Caco-2 (cell line): Measurements from ENCODE around the gene LYZ. TPM values are rescaled to one million over a fixed set of nuclear protein-coding genes. Genes with fewer than 3 reads are reported as not detected.
"Not testable (repeated sequence)": the region's sequence is repeated elsewhere in the genome, so short reads cannot be mapped to it uniquely, and the experiment has no call there.

Source experiments
- BruUV-seq: library from RNA; stranded (reverse); fragments of 400-500 nt; replicated peaks from 2 replicates; lab custom pipeline; 2021; lab: Mats Ljungman, UMichigan
- CTCF ChIA-PET: fragments of 300-600 bp; sonication (Branson Sonifier 250); formaldehyde crosslinking; loops from one replicate; lab custom pipeline; 2022; ENCODE audit warnings: antibody characterized with exemption; lab: Charles Lee
- POLR2A ChIA-PET: fragments of 300-600 bp; sonication (Branson Sonifier 250); formaldehyde crosslinking; loops from one replicate; lab custom pipeline; 2022; ENCODE audit warnings: antibody characterized with exemption; lab: Charles Lee
- DNase-seq, 2 experiments: peaks; one replicate each; pipeline versions ENCODE4 v3.0.0 to v3.0.0-alpha.2; 2020 to 2022
- H3K27me3 ChIP-seq: replicated peaks from 2 replicates; pipeline ENCODE4 v1.6.0; 2011; ENCODE audit warnings: low read length; ENCODE audit not compliant: control insufficient read depth, insufficient read depth
- H3K36me3 ChIP-seq: 2 replicates; pipeline ENCODE4 v1.5.1; 2011; ENCODE audit warnings: low read length; ENCODE audit not compliant: control insufficient read depth, insufficient read depth
- H3K4me1 ChIP-seq: fragments of 250-450 bp; sonication (Bioruptor Pico); 2 replicates; pipeline ENCODE4 v1.5.1; 2020; ENCODE audit warnings: mild to moderate bottlenecking
- H3K4me3 ChIP-seq: 2 replicates; pipeline ENCODE4 v1.5.1; 2011; ENCODE audit warnings: low read depth, mild to moderate bottlenecking, control low read depth, low read length
- H3K9me3 ChIP-seq: fragments of 250-450 bp; sonication (Bioruptor Pico); 2 replicates; pipeline ENCODE4 v1.5.1; 2020; ENCODE audit warnings: mild to moderate bottlenecking, moderate library complexity
- H3K27ac Mint-ChIP-seq: one replicate; pipeline ENCODE4 v1.8.0; 2022; ENCODE audit warnings: mixed read lengths; ENCODE audit not compliant: unreplicated experiment
- H3K27me3 Mint-ChIP-seq: one replicate; pipeline ENCODE4 v1.8.0; 2022; ENCODE audit warnings: mixed read lengths; ENCODE audit not compliant: insufficient read depth, unreplicated experiment
- H3K36me3 Mint-ChIP-seq: one replicate; pipeline ENCODE4 v1.8.0; 2022; ENCODE audit warnings: mild to moderate bottlenecking, mixed read lengths; ENCODE audit not compliant: insufficient read depth, unreplicated experiment
- H3K4me1 Mint-ChIP-seq: one replicate; pipeline ENCODE4 v1.8.0; 2022; ENCODE audit warnings: low read depth, mixed read lengths; ENCODE audit not compliant: unreplicated experiment
- H3K4me3 Mint-ChIP-seq: one replicate; pipeline ENCODE4 v1.8.0; 2022; ENCODE audit warnings: mild to moderate bottlenecking, moderate library complexity, mixed read lengths; ENCODE audit not compliant: unreplicated experiment
- H3K9me3 Mint-ChIP-seq: one replicate; pipeline ENCODE4 v1.8.0; 2022; ENCODE audit warnings: mixed read lengths; ENCODE audit not compliant: unreplicated experiment
- intact Hi-C: fragments of 100-400 bp; cut with micrococcal nuclease; formaldehyde crosslinking; loops from one replicate; pipeline ENCODE4 v1.10.0; 2022; ENCODE audit not compliant: unreplicated experiment
- total RNA-seq: library from RNA; stranded (reverse); gene quantifications from 2 replicates; pipeline ENCODE4 v1.2.3, GENCODE V29; 2022
- TF ChIP-seq, protein P1 (sequence below), 2 experiments: fragments of 200-600 bp in 1 of 2; IDR thresholded peaks; 1 replicate in 1 of 2; 2 replicates in 1 of 2; pipeline versions ENCODE4 v1.5.1 to v1.8.0; 2011 to 2022; ENCODE audit warnings: antibody characterized with exemption in 1 of 2, control low read depth in 1 of 2, inconsistent platforms in 1 of 2, low read depth in 1 of 2, low read length in 1 of 2, mild to moderate bottlenecking in 1 of 2, moderate library complexity in 1 of 2; ENCODE audit not compliant: insufficient read depth in 1 of 2, severe bottlenecking in 1 of 2, unreplicated experiment in 1 of 2

LYZ gene
- total RNA-seq, 1 experiment from 2014 or later: 16.9 TPM

DNA sequence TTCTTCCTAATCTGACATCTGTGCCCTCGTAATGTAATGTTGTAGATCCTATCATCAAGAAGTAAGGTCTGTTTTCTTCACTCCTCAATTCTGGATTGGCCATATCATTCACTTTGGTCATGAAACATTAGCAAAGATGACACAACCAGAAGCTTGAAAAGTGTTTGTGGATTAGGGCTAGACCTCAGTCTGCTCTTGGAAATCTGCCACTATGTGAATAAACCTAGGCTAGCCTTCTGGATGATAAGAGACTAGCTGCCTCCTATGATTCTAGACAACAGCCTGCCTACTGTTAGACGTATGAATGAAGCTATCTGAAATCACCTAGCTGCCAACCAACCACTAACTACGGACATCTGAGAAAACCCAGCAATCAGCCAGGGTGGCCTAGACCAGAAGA lies 38.7 kb upstream of the LYZ start:
- BruUV-seq: no TSS peak
- no peaks in the 10 kb centered on the region for H3K36me3 ChIP-seq
- no peaks in the 10 kb centered on the region for H3K4me1 Mint-ChIP-seq

DNA sequence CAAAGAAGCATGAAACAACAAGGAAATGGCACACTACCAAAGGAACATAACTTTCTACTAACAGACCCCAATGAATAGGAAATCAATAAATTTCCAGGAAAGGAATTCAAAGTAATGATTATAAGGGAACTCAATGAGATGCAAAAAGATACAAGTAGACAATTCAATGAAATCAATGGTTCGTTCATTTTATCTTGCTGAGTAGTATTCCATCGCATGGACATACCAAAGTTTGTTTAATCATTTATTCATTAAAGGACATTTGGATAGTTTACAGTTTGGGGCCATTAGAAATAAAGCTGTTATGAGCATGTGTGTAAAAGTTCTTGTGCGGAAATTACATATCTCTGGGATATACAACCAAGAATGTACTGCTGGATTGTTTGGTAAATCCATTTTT lies 35.0 kb upstream of the LYZ start:
- Histone ChIP-seq H3K36me3 (no peaks in the 10 kb centered on the region), H3K4me1 (no peaks in the 10 kb centered on the region), H3K9me3 (peaks cover 11% of the 10 kb centered on the region), H3K27me3 (no peaks in the 10 kb centered on the region), H3K4me3 (no peak overlapping the region)
- POLR2A ChIA-PET: no interaction called here
- CTCF ChIA-PET: no interaction called here
- intact Hi-C loops: no loop called here
- peaks cover 27% of the 10 kb centered on the region for H3K9me3 Mint-ChIP-seq
- no TSS peak for BruUV-seq
- no peak overlapping the region for H3K4me3 Mint-ChIP-seq
- no peak overlapping the region for H3K27ac Mint-ChIP-seq
- no peaks in the 10 kb centered on the region for H3K36me3 Mint-ChIP-seq
- no peak for DNase-seq
- H3K4me1 Mint-ChIP-seq: no peaks in the 10 kb centered on the region
- no peaks in the 10 kb centered on the region for H3K27me3 Mint-ChIP-seq
- TF ChIP-seq, protein P1, sequence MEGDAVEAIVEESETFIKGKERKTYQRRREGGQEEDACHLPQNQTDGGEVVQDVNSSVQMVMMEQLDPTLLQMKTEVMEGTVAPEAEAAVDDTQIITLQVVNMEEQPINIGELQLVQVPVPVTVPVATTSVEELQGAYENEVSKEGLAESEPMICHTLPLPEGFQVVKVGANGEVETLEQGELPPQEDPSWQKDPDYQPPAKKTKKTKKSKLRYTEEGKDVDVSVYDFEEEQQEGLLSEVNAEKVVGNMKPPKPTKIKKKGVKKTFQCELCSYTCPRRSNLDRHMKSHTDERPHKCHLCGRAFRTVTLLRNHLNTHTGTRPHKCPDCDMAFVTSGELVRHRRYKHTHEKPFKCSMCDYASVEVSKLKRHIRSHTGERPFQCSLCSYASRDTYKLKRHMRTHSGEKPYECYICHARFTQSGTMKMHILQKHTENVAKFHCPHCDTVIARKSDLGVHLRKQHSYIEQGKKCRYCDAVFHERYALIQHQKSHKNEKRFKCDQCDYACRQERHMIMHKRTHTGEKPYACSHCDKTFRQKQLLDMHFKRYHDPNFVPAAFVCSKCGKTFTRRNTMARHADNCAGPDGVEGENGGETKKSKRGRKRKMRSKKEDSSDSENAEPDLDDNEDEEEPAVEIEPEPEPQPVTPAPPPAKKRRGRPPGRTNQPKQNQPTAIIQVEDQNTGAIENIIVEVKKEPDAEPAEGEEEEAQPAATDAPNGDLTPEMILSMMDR (IDR thresholded peaks at IDR 0.05; ENCODE audit: insufficient read depth in 1 of 2, low read depth in 1 of 2, low read length in 1 of 2, severe bottlenecking in 1 of 2, unreplicated experiment in 1 of 2): no peak

More for the DNA sequence above, 38.7 kb upstream of the LYZ start:
- Mint-ChIP-seq H3K4me3 (no peak overlapping the region), H3K27ac (no peak overlapping the region), H3K9me3 (peaks cover 21% of the 10 kb centered on the region), H3K36me3 (no peaks in the 10 kb centered on the region), H3K27me3 (no peaks in the 10 kb centered on the region)
- POLR2A ChIA-PET: no interaction called here
- H3K4me3 ChIP-seq: no peak overlapping the region
- CTCF ChIA-PET: interaction anchor here (0.5 kb wide), 1 partner anchor 56 kb away, joined by 3 read pairs; no protein-coding TSS in a partner anchor
- no peaks in the 10 kb centered on the region for H3K4me1 ChIP-seq
- peaks cover 20% of the 10 kb centered on the region for H3K9me3 ChIP-seq
- no peaks in the 10 kb centered on the region for H3K27me3 ChIP-seq
- DNase-seq: no peak
- TF ChIP-seq, protein P1 (IDR thresholded peaks at IDR 0.05; ENCODE audit: insufficient read depth in 1 of 2, low read depth in 1 of 2, low read length in 1 of 2, severe bottlenecking in 1 of 2, unreplicated experiment in 1 of 2): no peak
- intact Hi-C loops: no loop called here

DNA sequence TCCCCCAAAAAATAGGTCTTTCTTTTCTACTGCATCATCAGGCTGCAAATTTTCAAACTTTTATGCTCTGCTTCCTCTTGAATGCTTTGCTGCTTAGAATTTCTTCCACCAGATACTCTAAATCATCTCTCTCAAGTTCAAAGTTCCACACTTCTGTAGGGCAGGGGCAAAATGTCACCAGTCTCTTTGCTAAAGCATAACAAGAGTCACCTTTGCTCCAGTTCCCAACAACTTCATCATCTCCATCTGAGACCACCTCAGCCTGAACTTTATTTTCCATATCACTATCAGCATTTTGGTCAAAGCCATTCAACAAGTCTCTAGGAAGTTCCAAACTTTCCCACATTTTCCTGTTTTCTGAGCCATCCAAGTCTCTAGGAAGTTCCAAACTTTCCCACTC lies 31.4 kb upstream of the LYZ start:
- H3K4me1 Mint-ChIP-seq, H3K4me1 ChIP-seq, H3K27me3 ChIP-seq, H3K4me3 Mint-ChIP-seq, intact Hi-C loops, H3K27me3 Mint-ChIP-seq, H3K36me3 ChIP-seq, DNase-seq, BruUV-seq, H3K27ac Mint-ChIP-seq, H3K4me3 ChIP-seq, CTCF ChIA-PET, H3K36me3 Mint-ChIP-seq, POLR2A ChIA-PET: not testable (repeated sequence)
- H3K9me3 ChIP-seq: peaks cover 18% of the 10 kb centered on the region
- H3K9me3 Mint-ChIP-seq: peaks cover 54% of the 10 kb centered on the region

DNA sequence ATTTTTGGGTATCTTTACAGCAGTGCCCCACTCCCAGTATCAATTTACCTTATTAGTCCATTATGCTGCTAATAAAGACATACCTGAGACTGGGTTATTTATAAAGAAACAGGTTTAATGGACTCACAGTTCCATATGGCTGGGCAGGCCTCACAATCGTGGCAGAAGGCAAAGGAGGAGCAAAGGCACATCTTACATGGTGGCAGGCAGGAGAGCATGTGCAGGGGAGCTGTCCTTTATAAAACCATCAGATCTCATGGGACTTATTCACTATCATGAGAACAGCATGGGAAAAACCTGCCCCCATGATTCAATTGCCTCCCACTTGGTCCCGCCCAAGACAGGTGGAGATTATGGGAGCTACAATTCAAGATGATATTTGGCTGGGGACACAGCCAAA lies 30.9 kb upstream of the LYZ start:
- peaks cover 54% of the 10 kb centered on the region for H3K9me3 Mint-ChIP-seq
- POLR2A ChIA-PET, BruUV-seq, DNase-seq, intact Hi-C loops, H3K4me3 Mint-ChIP-seq, H3K4me3 ChIP-seq, H3K27me3 ChIP-seq, H3K27ac Mint-ChIP-seq, H3K36me3 ChIP-seq, H3K4me1 Mint-ChIP-seq, H3K27me3 Mint-ChIP-seq, H3K36me3 Mint-ChIP-seq, CTCF ChIA-PET, H3K4me1 ChIP-seq: not testable (repeated sequence)
- peaks cover 22% of the 10 kb centered on the region for H3K9me3 ChIP-seq
